NCI-H2029 (cell line): ENCODE measurements around the gene KLHL2.

ENCODE experiments used
- DNase-seq: peaks from one replicate; lab custom pipeline; 2025; lab: John Stamatoyannopoulos, UW

Gene KLHL2

GRCh38 chr4:165288639-165289422 is 81.5 kb downstream of the KLHL2 start:
- DNase-seq = no peak

GRCh38 chr4:165289423-165289785 is 82.0 kb downstream of the KLHL2 start:
- DNase-seq = no peak

- DNase-seq = no peak
These were observed 85.7 kb downstream of the KLHL2 start for GRCh38 chr4:165293061-165293460.

- DNase-seq = no peak
These were observed 86.7 kb downstream of the KLHL2 start for GRCh38 chr4:165293927-165294649.

- no peak for DNase-seq
These were observed 87.5 kb downstream of the KLHL2 start for GRCh38 chr4:165294907-165295306.

GRCh38 chr4:165297626-165298025 is 90.3 kb downstream of the KLHL2 start:
- no peak for DNase-seq

GRCh38 chr4:165299399-165300060 is 92.2 kb downstream of the KLHL2 start:
- DNase-seq = no peak

GRCh38 chr4:165301833-165302232 is 94.5 kb downstream of the KLHL2 start:
- no peak for DNase-seq

GRCh38 chr4:165302658-165303057 is 95.3 kb downstream of the KLHL2 start:
- no peak for DNase-seq

GRCh38 chr4:165308166-165308565 is 100.8 kb downstream of the KLHL2 start:
- no peak for DNase-seq

- no peak for DNase-seq
These were observed 101.2 kb downstream of the KLHL2 start for GRCh38 chr4:165308606-165309005.

GRCh38 chr4:165309456-165309855 is 102.1 kb downstream of the KLHL2 start:
- no peak for DNase-seq

GRCh38 chr4:165312506-165312905 is 105.1 kb downstream of the KLHL2 start:
- no peak for DNase-seq

GRCh38 chr4:165319030-165319429 is 111.7 kb downstream of the KLHL2 start:
- DNase-seq = no peak

- no peak for DNase-seq
These were observed 112.1 kb downstream of the KLHL2 start for GRCh38 chr4:165319509-165319908.

- DNase-seq = no peak
These were observed 117.0 kb downstream of the KLHL2 start for GRCh38 chr4:165324236-165324917.

- no peak for DNase-seq
These were observed 117.5 kb downstream of the KLHL2 start for GRCh38 chr4:165324918-165325304.

GRCh38 chr4:165325732-165326512 is 118.6 kb downstream of the KLHL2 start:
- DNase-seq = no peak

- peak; percentile 15 for DNase-seq
These were observed 119.5 kb downstream of the KLHL2 start for GRCh38 chr4:165326831-165327210.

- peak; percentile 97 for DNase-seq
These were observed 120.1 kb downstream of the KLHL2 start, which contains the start of gene MSMO1 for GRCh38 chr4:165327211-165328100. Gene MSMO1 (plus strand): TSS chr4:165327669. CDS start chr4:165333371, 5,702 bp downstream.

- DNase-seq = no peak
These were observed 120.7 kb downstream of the KLHL2 start for GRCh38 chr4:165328101-165328425.
